Thymus (tissue), 11 donors: ENCODE data around the gene PAIP2. TPM values are rescaled to one million over a fixed set of nuclear protein-coding genes. Genes with fewer than 3 reads are reported as not detected.
"Not testable (repeated sequence)": the region's sequence is repeated elsewhere in the genome, so short reads cannot be mapped to it uniquely, and the experiment has no call there.

Experiments used
- DNase-seq, 9 donors: peaks; one replicate each; pipeline ENCODE4 v3.0.0-alpha.2; 2013; ENCODE audit warnings: low spot score in 9 of 9, low read depth in 6 of 9, missing footprints in 1 of 9
- H3K27ac ChIP-seq, 2 donors: one replicate each; pipeline ENCODE4 v1.5.1; 2013; ENCODE audit warnings: control low read depth in 1 of 2, low read depth in 1 of 2, low read length in 1 of 2, mild to moderate bottlenecking in 1 of 2, moderate library complexity in 1 of 2
- H3K27me3 ChIP-seq, 2 donors: one replicate each; pipeline ENCODE4 v1.5.1; 2013; ENCODE audit warnings: low read length in 1 of 2; ENCODE audit not compliant: control insufficient read depth in 2 of 2, insufficient read depth in 1 of 2
- H3K36me3 ChIP-seq, 2 donors: one replicate each; pipeline ENCODE4 v1.5.1; 2013; ENCODE audit warnings: low read length in 1 of 2, mild to moderate bottlenecking in 1 of 2, moderate library complexity in 1 of 2; ENCODE audit not compliant: control insufficient read depth in 2 of 2, insufficient read depth in 2 of 2
- H3K4me1 ChIP-seq, 2 donors: one replicate each; pipeline ENCODE4 v1.5.1; 2013; ENCODE audit warnings: low read length in 2 of 2; ENCODE audit not compliant: control insufficient read depth in 2 of 2, insufficient read depth in 2 of 2
- H3K4me3 ChIP-seq, 2 donors: one replicate each; pipeline ENCODE4 v1.5.1; 2013; ENCODE audit warnings: low read length in 2 of 2, control low read depth in 1 of 2, mild to moderate bottlenecking in 1 of 2
- H3K9me3 ChIP-seq, 2 donors: one replicate each; pipeline ENCODE4 v1.5.1; 2013; ENCODE audit warnings: low read length in 1 of 2, mild to moderate bottlenecking in 1 of 2; ENCODE audit not compliant: control insufficient read depth in 2 of 2, insufficient read depth in 1 of 2
- WGBS: extraction: QIAGEN DNeasy Blood & Tissue Kit; methylation state at CpG from one replicate; pipeline ENCODE4 v1.1.7; 2013; 5-methylcytosine and 5-hydroxymethylcytosine counted together
- polyA plus RNA-seq: library from polyadenylated mRNA; stranded (reverse); fragments of 200-250 nt; gene quantifications from one replicate; pipeline ENCODE4 v1.2.3, GENCODE V29; 2013
- total RNA-seq: library from RNA; stranded (reverse); fragments of 120-200 nt; gene quantifications from one replicate; pipeline ENCODE4 v1.2.4, GENCODE V29; 2013
- donor health status: healthy.

PAIP2 gene
- total and polyA plus RNA-seq, 2 donors = 108 to 155 TPM

DNA sequence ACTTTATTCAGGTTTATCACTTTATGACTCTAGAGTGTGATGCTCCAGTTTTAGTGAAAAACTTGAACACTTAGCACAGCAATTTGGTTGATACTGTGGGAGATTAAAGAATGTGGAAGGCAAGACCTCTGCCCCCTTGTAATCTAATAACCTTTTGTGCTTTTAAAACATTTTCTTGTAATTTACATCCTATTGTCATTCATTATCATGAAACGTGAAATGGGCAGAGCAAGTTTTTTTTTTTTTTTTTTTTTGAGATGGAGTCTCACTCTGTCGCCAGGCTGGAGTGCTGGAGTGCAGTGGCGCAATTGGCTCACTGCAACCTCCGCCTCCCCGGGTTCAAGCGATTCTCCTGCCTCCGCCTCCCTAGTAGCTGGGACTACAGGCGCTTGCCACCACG, 1.8 kb downstream of the PAIP2 start:
- H3K27ac ChIP-seq = peak overlapping the region in 1 of 2 donors; percentile 96
- WGBS = 90% methylated on average over 9 of the region's 9 CpGs
- peaks cover 8 to 19% of the 10 kb centered on the region in 2 donors for H3K4me1 ChIP-seq
- no peak for DNase-seq
- H3K9me3 ChIP-seq = no peaks in the 10 kb centered on the region
- no peaks in the 10 kb centered on the region for H3K27me3 ChIP-seq
- H3K4me3 ChIP-seq = peak overlapping the region; percentile 72 to 85
- peaks cover 7 to 22% of the 10 kb centered on the region in 2 donors for H3K36me3 ChIP-seq

DNA sequence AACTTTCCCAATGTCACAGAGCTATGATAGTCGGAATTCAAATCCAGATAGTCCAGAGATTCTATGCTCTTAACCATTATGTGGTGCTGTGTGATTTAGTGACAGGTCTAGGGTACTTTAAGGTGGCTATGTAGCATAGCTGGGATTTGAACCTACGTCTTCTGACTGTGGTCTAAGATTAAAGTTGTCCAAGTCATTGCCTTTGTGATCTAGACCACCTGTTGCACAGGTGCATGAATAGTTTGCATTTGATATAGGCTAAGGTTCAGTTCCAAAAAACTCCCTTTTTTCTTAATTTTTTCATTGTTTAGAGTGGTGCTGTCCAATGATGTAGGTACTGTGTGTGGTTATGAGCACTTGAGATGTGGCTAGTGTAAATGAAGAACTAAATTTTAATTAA, 2.5 kb downstream of the PAIP2 start:
- H3K4me1 ChIP-seq = peaks cover 8 to 19% of the 10 kb centered on the region in 2 donors
- no peak overlapping the region for H3K4me3 ChIP-seq
- H3K36me3 ChIP-seq = peaks cover 7 to 22% of the 10 kb centered on the region in 2 donors
- DNase-seq = no peak
- H3K9me3 ChIP-seq = no peaks in the 10 kb centered on the region
- H3K27ac ChIP-seq = no peak overlapping the region
- H3K27me3 ChIP-seq = no peaks in the 10 kb centered on the region
- WGBS = 72% methylated on average over 2 of the region's 2 CpGs

DNA sequence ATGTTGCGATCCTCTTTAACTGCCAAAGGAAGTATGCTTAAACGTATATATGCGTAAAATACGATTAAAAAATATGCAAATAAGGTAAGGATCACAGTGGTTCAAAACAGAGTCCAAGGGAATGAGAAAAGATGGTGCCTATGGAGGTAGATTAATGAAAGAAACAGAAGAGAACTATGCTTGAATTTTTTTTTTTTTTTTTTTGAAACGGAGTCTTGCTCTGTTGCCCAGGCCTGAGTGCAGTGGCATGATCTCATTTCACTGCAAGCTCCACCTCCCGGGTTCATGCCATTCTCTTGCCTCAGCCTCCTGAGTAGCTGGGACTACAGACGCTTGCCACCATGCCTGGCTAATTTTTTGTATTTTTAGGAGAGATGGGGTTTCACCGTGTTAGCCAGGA, 3.8 kb downstream of the PAIP2 start:
- H3K36me3 ChIP-seq = peaks cover 7 to 22% of the 10 kb centered on the region in 2 donors
- not testable (repeated sequence) for H3K27ac ChIP-seq, DNase-seq, H3K27me3 ChIP-seq, H3K4me3 ChIP-seq, H3K9me3 ChIP-seq
- H3K4me1 ChIP-seq = peaks cover 8 to 19% of the 10 kb centered on the region in 2 donors
- 98% methylated on average over 8 of the region's 8 CpGs for WGBS

- WGBS = 98% methylated on average over 9 of the region's 9 CpGs
- H3K27ac ChIP-seq, DNase-seq, H3K27me3 ChIP-seq, H3K9me3 ChIP-seq, H3K4me3 ChIP-seq: not testable (repeated sequence)
- peaks cover 7 to 28% of the 10 kb centered on the region in 2 donors for H3K36me3 ChIP-seq
- peaks cover 8 to 10% of the 10 kb centered on the region in 2 donors for H3K4me1 ChIP-seq
These were observed 6.2 kb downstream of the PAIP2 start for GRCh38 chr5:139347863-139348262.

DNA sequence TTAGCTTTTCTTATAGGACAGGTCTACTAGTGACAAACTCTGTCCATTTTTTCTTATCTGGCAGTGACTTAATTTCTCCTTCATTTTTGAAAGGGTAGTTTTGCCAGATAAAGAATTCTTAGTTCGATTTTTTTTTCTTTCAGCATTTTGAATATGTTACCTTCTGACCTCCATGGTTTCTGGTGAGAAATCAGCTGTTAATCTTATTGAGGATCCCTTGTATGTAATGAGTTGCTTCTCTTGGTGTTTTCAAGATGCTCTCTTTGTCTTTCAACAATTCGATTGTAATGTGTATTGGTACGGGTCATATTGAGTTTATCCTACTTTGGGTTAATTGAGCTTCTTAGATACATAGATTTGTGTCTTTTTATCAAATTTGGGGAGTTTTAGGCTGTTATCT, 12.5 kb downstream of the PAIP2 start:
- Histone ChIP-seq H3K27me3 (no peaks in the 10 kb centered on the region), H3K4me3 (no peak overlapping the region), H3K9me3 (no peaks in the 10 kb centered on the region), H3K36me3 (peaks cover 0 to 39% of the 10 kb centered on the region in 2 donors), H3K4me1 (no peaks in the 10 kb centered on the region), H3K27ac (no peak overlapping the region)
- DNase-seq = no peak
- over 99% methylated on average over 3 of the region's 3 CpGs for WGBS

GRCh38 chr5:139355900-139356299, 14.2 kb downstream of the PAIP2 start:
- H3K27me3 ChIP-seq, H3K4me3 ChIP-seq, H3K4me1 ChIP-seq, H3K9me3 ChIP-seq, H3K27ac ChIP-seq, DNase-seq: not testable (repeated sequence)
- peaks cover 8 to 50% of the 10 kb centered on the region in 2 donors for H3K36me3 ChIP-seq
- WGBS = 99% methylated on average over 8 of the region's 8 CpGs

GRCh38 chr5:139358064-139358463, 16.4 kb downstream of the PAIP2 start:
- no peaks in the 10 kb centered on the region for H3K4me1 ChIP-seq
- H3K9me3 ChIP-seq = no peaks in the 10 kb centered on the region
- H3K4me3 ChIP-seq = no peak overlapping the region
- H3K27ac ChIP-seq = no peak overlapping the region
- no peaks in the 10 kb centered on the region for H3K27me3 ChIP-seq
- no peak for DNase-seq
- peaks cover 12 to 45% of the 10 kb centered on the region in 2 donors for H3K36me3 ChIP-seq

GRCh38 chr5:139360384-139360783, 18.7 kb downstream of the PAIP2 start:
- no peak for DNase-seq
- 98% methylated on average over 4 of the region's 4 CpGs for WGBS
- H3K27ac ChIP-seq = no peak overlapping the region

GRCh38 chr5:139361835-139362429, 20.3 kb downstream of the PAIP2 start:
- Histone ChIP-seq H3K27ac (no peak overlapping the region), H3K4me3 (no peak overlapping the region), H3K4me1 (no peaks in the 10 kb centered on the region), H3K27me3 (no peaks in the 10 kb centered on the region), H3K9me3 (no peaks in the 10 kb centered on the region), H3K36me3 (peaks cover 47 to 63% of the 10 kb centered on the region in 2 donors)
- DNase-seq = no peak
- 96% methylated on average over 6 of the region's 6 CpGs for WGBS

More at GRCh38 chr5:139360384-139360783, 18.7 kb downstream of the PAIP2 start:
- Histone ChIP-seq H3K27me3 (no peaks in the 10 kb centered on the region), H3K9me3 (no peaks in the 10 kb centered on the region), H3K4me3 (no peak overlapping the region), H3K36me3 (peaks cover 32 to 51% of the 10 kb centered on the region in 2 donors), H3K4me1 (no peaks in the 10 kb centered on the region)
